Stimulated activated naive CD8-positive, alpha-beta T cell treated with anti-CD3 and anti-CD28 coated beads, Interleukin-15, amount 100 ng/mL, for 72 hours (primary cell): Measurements from ENCODE around the gene RHOV.
"Not testable (repeated sequence)": the region's sequence is repeated elsewhere in the genome, so short reads cannot be mapped to it uniquely, and the experiment has no call there.

Experiments
- ATAC-seq: fragments of 150-1000 bp; cut with Tn5 transposase; 2 replicates; pipeline ENCODE4 v1.10.0; 2021; ENCODE audit warnings: mild to moderate bottlenecking, moderate library complexity
- DNase-seq, 2 donors: peaks; one replicate each; pipeline ENCODE4 v3.0.0; 2021 to 2022
- H3K27ac Mint-ChIP-seq, 2 donors: one replicate each; pipeline ENCODE4 v1.8.0; 2022; ENCODE audit warnings: mild to moderate bottlenecking in 2 of 2, mixed read lengths in 2 of 2, moderate library complexity in 2 of 2
- H3K27me3 Mint-ChIP-seq: one replicate; pipeline ENCODE4 v1.8.0; 2022; ENCODE audit warnings: mixed read lengths
- H3K4me1 Mint-ChIP-seq: one replicate; pipeline ENCODE4 v1.8.0; 2022; ENCODE audit warnings: mild to moderate bottlenecking, mixed read lengths
- H3K4me3 Mint-ChIP-seq, 2 donors: one replicate each; pipeline ENCODE4 v1.8.0; 2022; ENCODE audit warnings: mild to moderate bottlenecking in 2 of 2, mixed read lengths in 2 of 2, moderate library complexity in 1 of 2
- H3K9me3 Mint-ChIP-seq, 2 donors: one replicate each; pipeline ENCODE4 v1.8.0; 2022; ENCODE audit warnings: mixed read lengths in 2 of 2

RHOV gene

GRCh38 chr15:40869686-40870085, 4.3 kb downstream of the RHOV start:
- Mint-ChIP-seq H3K9me3 (no peaks in the 10 kb centered on the region), H3K4me1 (peaks cover 31% of the 10 kb centered on the region), H3K4me3 (no peak overlapping the region), H3K27me3 (peaks cover 29% of the 10 kb centered on the region), H3K27ac (no peak overlapping the region)
- ATAC-seq = no peak
- DNase-seq = no peak

GRCh38 chr15:40867199-40867598, 6.8 kb downstream of the RHOV start:
- ATAC-seq = no peak
- DNase-seq = no peak
- H3K4me1 Mint-ChIP-seq = peaks cover 11% of the 10 kb centered on the region
- H3K9me3 Mint-ChIP-seq = no peaks in the 10 kb centered on the region
- peaks cover 13% of the 10 kb centered on the region for H3K27me3 Mint-ChIP-seq
- no peak overlapping the region for H3K4me3 Mint-ChIP-seq
- H3K27ac Mint-ChIP-seq = no peak overlapping the region

DNA sequence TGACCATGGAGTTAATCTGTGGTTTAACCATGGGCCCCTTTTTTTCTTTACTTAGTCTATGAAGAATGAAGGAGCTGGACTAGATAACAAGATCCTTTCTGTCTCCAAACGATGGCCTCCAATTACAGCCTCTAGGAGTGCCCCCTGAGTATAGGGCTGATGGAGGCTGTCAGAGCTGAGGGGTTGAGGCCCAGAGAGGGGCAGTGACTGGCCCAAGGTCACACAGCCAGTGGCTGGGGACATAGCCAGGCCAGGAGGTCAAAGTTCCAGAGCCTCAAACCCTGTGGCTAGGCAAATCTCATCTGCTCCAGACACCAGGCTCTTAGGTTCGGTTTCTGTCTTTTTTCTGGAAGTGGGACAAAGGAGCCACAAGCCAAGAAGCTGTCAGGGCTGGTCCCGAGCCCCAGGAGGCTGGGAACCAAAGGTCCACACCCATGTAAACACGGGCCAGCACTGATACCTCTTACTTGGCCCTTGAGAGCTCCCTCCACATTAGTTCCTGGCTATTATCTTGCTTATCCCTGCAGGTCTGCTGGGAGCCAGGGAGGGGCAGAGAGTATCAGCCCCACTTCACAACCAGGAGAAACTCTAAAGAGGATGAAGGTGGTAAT, 10.3 kb downstream of the RHOV start:
- ATAC-seq = no peak
- no peak for DNase-seq
- Mint-ChIP-seq H3K9me3 (no peaks in the 10 kb centered on the region), H3K27ac (no peak overlapping the region), H3K4me3 (no peak overlapping the region), H3K4me1 (peaks cover 9% of the 10 kb centered on the region), H3K27me3 (peaks cover 13% of the 10 kb centered on the region)

GRCh38 chr15:40861147-40861546, 12.9 kb downstream of the RHOV start:
- H3K27me3 Mint-ChIP-seq = peaks cover 13% of the 10 kb centered on the region
- not testable (repeated sequence) for ATAC-seq, DNase-seq, H3K4me3 Mint-ChIP-seq, H3K27ac Mint-ChIP-seq, H3K9me3 Mint-ChIP-seq
- peaks cover 22% of the 10 kb centered on the region for H3K4me1 Mint-ChIP-seq

- peaks cover 5% of the 10 kb centered on the region for H3K27me3 Mint-ChIP-seq
- DNase-seq = peak; percentile 83 to 85
- no peak overlapping the region for H3K27ac Mint-ChIP-seq
- peak overlapping the region in 1 of 2 donors; percentile 31 for H3K4me3 Mint-ChIP-seq
- H3K9me3 Mint-ChIP-seq = no peaks in the 10 kb centered on the region
- peaks cover 22% of the 10 kb centered on the region for H3K4me1 Mint-ChIP-seq
- peak; percentile 92 for ATAC-seq
These were observed 14.7 kb downstream of the RHOV start for GRCh38 chr15:40859206-40859851.

- Mint-ChIP-seq H3K9me3 (no peaks in the 10 kb centered on the region), H3K4me1 (peaks cover 22% of the 10 kb centered on the region), H3K27me3 (no peaks in the 10 kb centered on the region), H3K4me3 (no peak overlapping the region), H3K27ac (no peak overlapping the region)
- no peak for DNase-seq
- ATAC-seq = no peak
These were observed 15.3 kb downstream of the RHOV start for GRCh38 chr15:40858706-40859105.

DNA sequence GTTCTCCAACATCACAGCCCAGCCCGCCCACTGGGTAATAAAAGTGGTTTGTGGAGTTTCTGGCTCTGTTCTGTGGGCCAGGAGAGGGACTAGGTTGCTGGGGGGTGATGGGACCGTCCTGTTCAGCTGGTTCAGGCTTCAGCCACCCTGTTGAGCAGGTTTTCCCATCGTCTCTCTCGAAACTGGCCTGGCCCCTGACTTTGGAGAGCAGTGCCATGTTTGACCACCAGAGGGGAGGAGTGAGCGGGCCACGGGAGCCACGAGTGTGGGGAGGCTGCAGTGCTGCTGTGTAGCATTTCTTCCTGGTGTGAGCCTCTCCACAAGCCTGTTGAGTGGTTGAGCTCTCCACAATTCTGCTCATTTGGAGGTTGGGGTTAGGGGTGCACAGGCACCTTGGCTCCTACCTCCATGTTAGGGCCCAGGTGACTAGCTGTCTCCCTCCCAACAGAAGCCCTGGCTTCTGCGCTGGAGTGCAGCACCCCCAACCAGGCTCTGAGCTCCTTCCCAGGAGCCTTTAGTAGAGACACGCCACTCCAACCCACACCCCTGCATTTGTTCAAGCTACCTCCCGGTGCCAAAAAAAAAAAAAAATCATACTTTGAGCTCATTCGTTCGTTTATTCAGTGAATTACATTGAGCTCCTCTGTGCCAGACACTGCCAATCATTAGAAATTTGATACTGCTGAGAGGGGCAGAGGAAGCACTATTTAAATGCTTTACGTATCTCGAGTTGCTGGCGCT, 16.3 kb downstream of the RHOV start:
- Mint-ChIP-seq H3K4me3 (no peak overlapping the region), H3K4me1 (peaks cover 22% of the 10 kb centered on the region), H3K27ac (no peak overlapping the region), H3K27me3 (no peaks in the 10 kb centered on the region), H3K9me3 (no peaks in the 10 kb centered on the region)
- ATAC-seq (peak; percentile 90), DNase-seq (peak; percentile 84)

DNA sequence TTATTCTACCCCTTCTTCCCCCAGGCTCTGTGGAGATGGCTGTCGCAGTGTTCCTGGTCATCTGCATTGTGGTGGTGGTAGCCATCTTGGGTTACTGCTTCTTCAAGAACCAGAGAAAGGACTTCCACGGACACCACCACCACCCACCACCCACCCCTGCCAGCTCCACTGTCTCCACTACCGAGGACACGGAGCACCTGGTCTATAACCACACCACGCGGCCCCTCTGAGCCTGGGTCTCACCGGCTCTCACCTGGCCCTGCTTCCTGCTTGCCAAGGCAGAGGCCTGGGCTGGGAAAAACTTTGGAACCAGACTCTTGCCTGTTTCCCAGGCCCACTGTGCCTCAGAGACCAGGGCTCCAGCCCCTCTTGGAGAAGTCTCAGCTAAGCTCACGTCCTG, 17.3 kb downstream of the RHOV start:
- Mint-ChIP-seq H3K4me1 (peaks cover 22% of the 10 kb centered on the region), H3K9me3 (no peaks in the 10 kb centered on the region), H3K27ac (peak overlapping the region in 1 of 2 donors; percentile 29), H3K4me3 (no peak overlapping the region), H3K27me3 (no peaks in the 10 kb centered on the region)
- ATAC-seq (no peak), DNase-seq (no peak)

GRCh38 chr15:40855706-40856234, 18.3 kb downstream of the RHOV start:
- ATAC-seq = no peak
- H3K9me3 Mint-ChIP-seq = no peaks in the 10 kb centered on the region
- H3K27me3 Mint-ChIP-seq = no peaks in the 10 kb centered on the region
- no peak overlapping the region for H3K27ac Mint-ChIP-seq
- peaks cover 22% of the 10 kb centered on the region for H3K4me1 Mint-ChIP-seq
- H3K4me3 Mint-ChIP-seq = no peak overlapping the region
- no peak for DNase-seq

- no peak overlapping the region for H3K4me3 Mint-ChIP-seq
- no peak overlapping the region for H3K27ac Mint-ChIP-seq
- H3K27me3 Mint-ChIP-seq = no peaks in the 10 kb centered on the region
- peaks cover 17% of the 10 kb centered on the region for H3K4me1 Mint-ChIP-seq
- DNase-seq = no peak
- no peaks in the 10 kb centered on the region for H3K9me3 Mint-ChIP-seq
- no peak for ATAC-seq
These were observed 19.9 kb downstream of the RHOV start for GRCh38 chr15:40854161-40854560.

DNA sequence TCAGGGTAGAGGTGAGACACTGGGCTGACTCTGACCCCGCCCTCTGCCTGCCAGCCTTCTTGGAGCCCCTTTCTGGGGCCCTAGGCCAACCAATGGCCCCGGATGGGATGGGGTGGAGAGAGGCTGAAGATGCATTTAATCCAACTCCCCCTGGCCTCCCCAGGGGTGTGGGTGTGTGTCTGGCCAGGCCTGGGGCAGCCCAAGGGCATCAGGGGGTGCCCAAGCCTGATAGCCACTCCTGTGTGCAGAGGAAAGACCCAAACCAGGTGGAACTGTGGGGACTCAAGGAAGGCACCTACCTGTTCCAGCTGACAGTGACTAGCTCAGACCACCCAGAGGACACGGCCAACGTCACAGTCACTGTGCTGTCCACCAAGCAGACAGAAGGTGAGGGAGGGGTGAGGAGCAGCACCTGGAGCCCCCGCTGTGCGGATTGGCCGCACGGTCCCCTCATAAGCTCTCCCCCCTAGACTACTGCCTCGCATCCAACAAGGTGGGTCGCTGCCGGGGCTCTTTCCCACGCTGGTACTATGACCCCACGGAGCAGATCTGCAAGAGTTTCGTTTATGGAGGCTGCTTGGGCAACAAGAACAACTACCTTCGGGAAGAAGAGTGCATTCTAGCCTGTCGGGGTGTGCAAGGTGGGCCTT, 20.7 kb downstream of the RHOV start:
- DNase-seq (no peak), ATAC-seq (no peak)
- no peaks in the 10 kb centered on the region for H3K27me3 Mint-ChIP-seq
- no peak overlapping the region for H3K4me3 Mint-ChIP-seq
- H3K27ac Mint-ChIP-seq = no peak overlapping the region
- H3K4me1 Mint-ChIP-seq = peaks cover 10% of the 10 kb centered on the region
- H3K9me3 Mint-ChIP-seq = no peaks in the 10 kb centered on the region

DNA sequence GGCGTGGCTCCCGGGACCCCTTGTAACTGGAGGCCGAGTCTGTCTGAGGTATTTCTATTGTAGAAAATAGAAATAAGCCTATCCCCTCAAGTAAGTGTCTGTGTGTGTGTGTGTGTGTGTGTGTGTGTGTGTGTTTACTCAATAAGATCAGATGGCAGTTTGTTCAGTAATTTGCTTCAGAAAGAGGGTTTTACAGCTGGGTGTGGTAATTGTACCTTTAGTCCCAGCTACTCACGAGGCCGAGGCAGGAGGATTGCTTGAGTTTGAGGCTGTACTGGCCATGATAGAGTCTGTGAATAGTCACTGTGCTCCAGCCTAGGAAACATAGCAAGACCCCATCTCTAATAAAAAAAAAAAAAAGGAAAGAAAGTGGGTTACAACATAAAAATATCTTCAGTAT, 21.5 kb downstream of the RHOV start:
- peaks cover 12% of the 10 kb centered on the region for H3K4me1 Mint-ChIP-seq
- H3K4me3 Mint-ChIP-seq = no peak overlapping the region
- DNase-seq = no peak
- H3K27me3 Mint-ChIP-seq = no peaks in the 10 kb centered on the region
- ATAC-seq = no peak
- H3K9me3 Mint-ChIP-seq = no peaks in the 10 kb centered on the region
- H3K27ac Mint-ChIP-seq = peak overlapping the region in 1 of 2 donors; percentile 77

GRCh38 chr15:40850576-40851112, 23.4 kb downstream of the RHOV start:
- H3K27ac Mint-ChIP-seq = no peak overlapping the region
- H3K9me3 Mint-ChIP-seq = no peaks in the 10 kb centered on the region
- no peak for DNase-seq

DNA sequence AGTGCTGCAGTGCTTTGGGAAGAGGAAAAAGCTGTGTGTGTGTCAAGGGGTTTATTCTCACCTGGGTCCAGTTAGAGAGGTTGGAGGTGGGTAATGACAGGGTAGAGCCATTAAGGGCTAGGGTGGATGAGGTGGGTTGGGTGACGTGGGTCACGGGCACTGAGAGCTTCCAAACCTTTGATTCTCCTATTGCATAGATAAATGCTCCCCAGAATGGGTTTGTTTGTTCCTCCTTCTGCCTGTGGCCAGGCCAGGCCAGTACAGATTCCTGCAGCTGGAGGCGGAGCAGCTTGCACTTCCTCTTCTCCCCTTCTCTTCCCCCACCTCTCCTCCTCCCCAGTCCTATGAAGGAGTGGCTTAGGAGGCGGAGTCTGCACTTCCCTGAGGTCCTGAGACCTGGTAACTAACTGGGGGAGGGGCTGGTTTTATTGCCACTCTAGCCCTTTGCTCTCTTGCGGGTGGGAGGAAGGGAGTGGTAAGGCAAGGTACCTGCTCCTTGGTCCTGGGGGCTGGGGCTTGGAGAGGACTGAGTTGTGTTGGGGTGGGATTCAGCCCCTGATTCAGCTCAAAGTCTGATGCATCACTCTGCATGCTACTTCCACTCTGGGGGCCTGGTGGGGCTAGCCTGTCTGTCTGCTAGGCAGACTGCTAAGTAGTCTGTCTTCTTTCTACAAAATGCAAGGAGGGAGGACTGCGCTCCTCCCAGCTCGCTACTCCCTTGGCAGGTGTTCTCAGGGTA, 26.6 kb downstream of the RHOV start:
- no peak for ATAC-seq
- Mint-ChIP-seq H3K9me3 (no peaks in the 10 kb centered on the region), H3K4me1 (peaks cover 35% of the 10 kb centered on the region), H3K27me3 (peaks cover 27% of the 10 kb centered on the region), H3K4me3 (peak overlapping the region in 1 of 2 donors; percentile 7), H3K27ac (no peak overlapping the region)
- DNase-seq = no peak

More at GRCh38 chr15:40850576-40851112, 23.4 kb downstream of the RHOV start:
- H3K4me3 Mint-ChIP-seq = no peak overlapping the region
- peaks cover 23% of the 10 kb centered on the region for H3K4me1 Mint-ChIP-seq
- no peak for ATAC-seq
- peaks cover 1% of the 10 kb centered on the region for H3K27me3 Mint-ChIP-seq

DNA sequence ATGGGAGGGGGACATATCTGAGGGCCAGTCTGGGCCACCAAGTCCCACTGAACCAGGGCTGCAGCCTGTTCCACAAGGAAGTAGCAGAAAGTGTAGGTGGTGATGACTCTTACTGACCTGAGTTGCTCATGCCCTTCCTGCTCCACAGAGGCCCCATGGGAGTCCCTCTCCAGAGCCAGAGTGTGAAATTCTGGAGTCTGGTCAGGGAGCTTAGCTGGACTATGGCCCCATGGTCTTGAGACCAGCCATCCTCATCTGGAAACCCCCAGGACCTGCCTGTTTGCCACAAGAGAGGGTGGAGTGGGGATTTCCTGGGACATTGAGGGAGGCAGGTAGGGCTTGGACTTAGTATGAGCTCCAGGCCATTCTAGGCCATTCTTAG, 27.2 kb downstream of the RHOV start:
- Mint-ChIP-seq H3K27ac (no peak overlapping the region), H3K4me1 (peaks cover 35% of the 10 kb centered on the region), H3K9me3 (no peaks in the 10 kb centered on the region), H3K4me3 (peak overlapping the region in 1 of 2 donors; percentile 7), H3K27me3 (peaks cover 27% of the 10 kb centered on the region)
- ATAC-seq (no peak), DNase-seq (no peak)
